Activated T-cell treated with anti-CD3 and anti-CD28 coated beads for 1 hour (primary cell): Measurements from ENCODE around the gene SLC25A20.
"Not testable (repeated sequence)": the region's sequence is repeated elsewhere in the genome, so short reads cannot be mapped to it uniquely, and the experiment has no call there.

ENCODE experiments used
- DNase-seq: peaks from one replicate; pipeline ENCODE4 v3.0.0-alpha.2; 2020; ENCODE audit warnings: low read depth

SLC25A20 gene

DNA sequence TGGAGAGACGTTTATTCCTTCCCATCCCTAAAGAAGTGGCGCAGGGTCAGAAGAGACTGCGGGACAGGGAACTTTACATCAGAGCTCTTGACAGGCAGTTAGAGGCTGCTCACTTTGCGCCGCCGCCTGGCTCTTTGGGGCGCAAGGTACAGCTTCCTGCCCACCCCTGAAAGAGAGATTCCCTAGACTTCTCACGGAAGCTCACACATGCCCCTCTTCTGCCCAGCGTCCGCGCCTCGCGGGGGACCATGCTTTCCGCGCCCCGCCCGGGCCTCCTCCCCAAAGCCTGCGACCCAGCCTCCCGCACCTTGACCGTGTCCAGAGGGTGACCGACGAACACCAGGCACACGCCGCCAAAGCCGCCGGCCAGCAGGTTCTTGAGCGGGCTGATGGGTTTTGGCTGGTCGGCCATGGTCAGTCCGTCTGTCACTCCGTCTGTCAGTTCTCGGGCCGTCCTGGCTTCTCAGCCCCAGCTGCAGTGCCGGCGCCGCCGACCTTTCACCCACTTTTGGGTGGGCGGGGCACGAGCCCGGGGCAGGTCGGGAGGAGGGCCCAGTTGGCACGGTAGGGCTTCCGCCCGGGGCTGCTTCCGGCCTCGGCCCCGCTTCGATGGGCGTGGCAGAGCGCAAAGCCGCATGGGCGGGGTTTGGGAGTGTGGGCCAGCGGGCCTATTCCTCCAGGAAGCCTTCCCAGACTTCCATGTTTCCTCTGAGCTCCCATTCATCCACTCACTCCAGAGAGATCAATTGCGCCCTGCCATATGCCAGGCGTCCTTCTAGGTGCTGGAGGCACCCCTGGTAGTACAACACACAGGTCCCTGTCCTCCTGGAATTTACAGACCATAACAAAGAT is at the start of gene SLC25A20:
Gene SLC25A20, minus strand, starts transcription at position 500 of the 852 bp plus-strand sequence. Its CDS starts 88 bp downstream, at position 412.
- peak; percentile 85 for DNase-seq

- no peak for DNase-seq
Measured at GRCh38 chr3:48945891-48946549, 47.3 kb upstream of the SLC25A20 start.

GRCh38 chr3:48945432-48945831 is 46.8 kb upstream of the SLC25A20 start:
- DNase-seq = no peak

DNA sequence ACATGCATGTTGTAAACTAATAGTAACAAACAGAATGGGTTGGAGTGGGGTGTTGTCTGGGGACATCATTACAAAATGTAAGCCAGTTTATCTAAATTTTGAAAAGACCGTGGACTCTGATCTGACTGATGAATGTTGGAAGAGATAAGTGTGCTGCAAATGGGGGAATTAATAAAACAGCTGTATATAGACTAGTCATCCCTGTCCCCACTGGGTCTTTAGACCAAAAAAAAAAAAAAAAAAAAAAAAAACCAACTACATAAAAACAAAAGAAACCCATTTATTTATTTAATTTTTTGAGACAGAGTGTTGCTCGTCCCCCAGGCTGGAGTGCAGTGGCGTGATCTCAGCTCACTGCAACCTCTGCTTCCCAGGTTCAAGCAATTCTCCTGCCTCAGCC is 40.0 kb upstream of the SLC25A20 start:
- DNase-seq = no peak

DNA sequence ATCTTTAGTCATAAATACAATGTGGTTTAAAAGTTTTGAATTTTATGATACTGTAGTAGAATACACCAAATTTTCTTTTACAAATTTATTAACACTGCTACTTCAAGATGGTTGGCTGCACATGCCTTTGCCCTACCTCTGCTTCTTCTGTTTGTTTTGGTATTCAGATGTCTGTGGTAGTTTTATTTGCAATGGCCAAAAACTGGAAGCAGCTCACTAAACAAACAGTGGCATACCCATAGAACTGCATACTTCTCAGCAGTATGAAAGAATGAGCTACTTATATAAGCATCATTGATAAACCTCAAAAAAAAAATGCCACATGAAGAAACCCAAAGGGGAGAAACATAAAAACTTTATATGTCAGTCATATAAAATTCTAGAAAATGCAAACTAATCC is 39.5 kb upstream of the SLC25A20 start:
- no peak for DNase-seq

- DNase-seq = no peak
Measured at GRCh38 chr3:48935530-48935929, 36.8 kb upstream of the SLC25A20 start.

DNA sequence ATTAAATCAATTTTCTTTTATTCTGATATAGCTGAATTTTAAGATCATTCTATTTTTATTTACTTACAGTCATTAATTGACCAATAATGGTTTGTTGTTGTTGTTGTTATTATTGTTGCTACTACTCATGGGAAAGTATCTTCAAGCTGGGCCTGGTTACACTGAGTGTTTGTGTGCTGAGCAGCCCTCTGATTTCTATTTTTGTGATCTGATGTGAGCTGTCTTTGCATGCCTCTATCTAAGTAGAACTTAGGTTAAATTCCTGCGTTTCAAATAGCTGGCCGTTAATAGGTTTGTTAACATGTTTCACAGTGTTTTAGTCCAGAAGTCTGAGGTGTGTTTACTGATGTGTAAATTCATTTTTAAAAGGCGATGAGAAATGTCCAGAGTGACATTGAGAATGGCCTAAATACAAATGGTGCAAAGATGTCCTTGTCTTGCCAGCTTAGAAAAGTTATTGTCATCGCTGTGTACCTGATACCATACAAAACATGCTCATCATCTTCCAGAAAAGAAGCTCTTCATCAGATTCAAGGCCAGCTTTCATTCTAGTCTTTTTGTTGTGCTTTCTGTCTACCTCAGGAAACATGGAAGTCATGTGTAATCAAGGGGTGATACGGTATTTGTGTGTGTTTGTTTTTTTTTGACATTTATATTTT is 35.8 kb upstream of the SLC25A20 start:
- DNase-seq = no peak

DNA sequence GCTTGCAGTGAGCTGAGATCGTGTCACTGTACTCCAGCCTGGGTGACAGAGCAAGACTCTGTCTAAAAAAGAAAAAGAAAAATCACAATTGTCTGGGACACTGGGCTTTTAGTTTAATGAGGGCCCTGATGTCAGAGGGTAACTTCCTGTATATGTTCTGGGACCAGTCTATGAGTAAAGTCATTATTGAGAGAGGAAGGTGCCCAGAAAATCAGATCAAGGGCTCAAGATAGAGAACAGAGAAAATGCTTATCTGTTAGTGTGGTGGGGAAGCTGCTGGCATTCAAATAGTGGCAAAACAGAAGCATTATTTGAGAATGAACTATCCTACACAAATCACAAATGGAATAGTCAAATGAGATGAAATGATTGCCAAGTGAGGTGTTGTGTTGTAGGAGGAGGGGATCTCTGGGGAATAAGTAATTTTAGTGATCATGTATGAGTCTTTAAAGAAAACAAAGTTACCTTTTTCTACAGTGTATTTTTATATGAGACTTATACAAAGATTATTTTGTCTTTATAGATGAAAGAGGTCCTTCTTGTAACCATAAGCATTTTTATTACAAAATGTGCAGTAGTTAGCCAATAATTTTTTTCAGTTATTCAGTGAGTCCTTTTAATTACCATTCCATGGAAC is 33.4 kb upstream of the SLC25A20 start:
- no peak for DNase-seq

DNA sequence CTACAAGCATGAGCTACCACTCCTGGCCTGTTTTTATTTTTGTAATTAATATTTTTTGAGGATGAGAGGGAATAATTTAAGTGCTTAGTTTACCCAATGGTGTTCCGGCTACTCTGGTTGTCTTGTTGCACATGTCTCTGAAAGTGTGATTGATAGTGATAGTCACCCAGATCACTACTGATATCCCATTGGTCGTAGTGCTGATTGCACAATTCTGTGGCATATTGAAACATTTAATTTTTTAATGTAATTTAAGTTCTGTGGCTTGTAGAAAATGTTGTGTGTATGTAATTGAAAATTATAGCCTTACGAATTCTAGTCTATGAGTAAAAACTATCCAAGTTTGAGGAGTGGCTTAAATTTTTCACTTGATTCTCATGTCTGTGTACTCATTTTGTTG is 31.9 kb upstream of the SLC25A20 start:
- DNase-seq = no peak

DNA sequence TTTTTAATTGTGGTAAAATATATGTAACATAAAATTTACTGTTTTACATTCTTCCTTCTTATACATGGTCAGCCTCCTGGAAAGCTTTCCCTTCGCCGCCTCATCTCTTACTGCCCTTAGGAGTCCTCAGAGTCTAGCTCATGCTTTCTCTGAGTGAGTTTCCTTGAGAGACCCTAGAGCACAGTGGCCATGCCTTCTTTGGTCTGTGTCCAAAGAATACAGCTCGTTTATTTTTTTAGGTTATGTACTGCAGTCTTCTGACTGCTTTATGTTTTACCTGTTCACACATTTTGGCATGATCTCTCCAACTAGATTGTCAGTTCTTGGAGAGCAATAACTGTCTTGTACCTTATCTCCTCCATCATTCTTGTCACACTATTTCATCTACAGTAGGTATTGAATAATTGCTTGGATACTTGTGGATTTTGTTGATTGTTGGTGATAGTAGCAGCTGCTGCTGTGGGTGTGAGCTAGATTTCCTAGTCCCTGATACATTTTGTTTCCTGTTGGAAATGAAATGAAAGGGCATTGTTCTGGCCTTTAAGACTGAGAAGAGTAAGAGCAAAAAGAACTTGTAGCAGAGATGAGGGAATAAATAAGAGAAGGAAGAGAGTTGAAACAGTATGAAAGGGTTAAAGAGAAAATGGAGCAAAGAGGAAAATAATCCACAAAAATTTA is 30.8 kb upstream of the SLC25A20 start:
- no peak for DNase-seq

DNA sequence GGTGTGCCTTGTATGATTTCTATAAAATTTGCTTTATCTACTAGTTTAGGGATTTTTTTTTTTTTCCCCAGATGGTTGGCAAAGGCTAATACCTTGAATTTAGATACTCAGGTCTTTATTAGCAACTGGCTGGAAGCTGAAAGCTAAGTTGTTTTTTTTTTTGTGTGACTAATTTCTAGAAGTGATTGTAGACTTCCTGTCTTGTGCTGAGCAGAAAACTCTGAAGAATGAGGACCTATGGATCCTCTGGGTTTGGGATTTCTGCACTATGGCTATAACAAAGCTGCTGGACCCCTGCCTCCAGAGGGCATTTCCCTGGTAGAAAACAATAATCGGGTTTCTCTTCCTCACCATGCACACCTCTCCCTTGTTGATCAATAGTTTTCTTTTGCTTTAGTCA is 30.0 kb upstream of the SLC25A20 start:
- no peak for DNase-seq

GRCh38 chr3:48927928-48928327 is 29.2 kb upstream of the SLC25A20 start:
- DNase-seq = no peak

DNA sequence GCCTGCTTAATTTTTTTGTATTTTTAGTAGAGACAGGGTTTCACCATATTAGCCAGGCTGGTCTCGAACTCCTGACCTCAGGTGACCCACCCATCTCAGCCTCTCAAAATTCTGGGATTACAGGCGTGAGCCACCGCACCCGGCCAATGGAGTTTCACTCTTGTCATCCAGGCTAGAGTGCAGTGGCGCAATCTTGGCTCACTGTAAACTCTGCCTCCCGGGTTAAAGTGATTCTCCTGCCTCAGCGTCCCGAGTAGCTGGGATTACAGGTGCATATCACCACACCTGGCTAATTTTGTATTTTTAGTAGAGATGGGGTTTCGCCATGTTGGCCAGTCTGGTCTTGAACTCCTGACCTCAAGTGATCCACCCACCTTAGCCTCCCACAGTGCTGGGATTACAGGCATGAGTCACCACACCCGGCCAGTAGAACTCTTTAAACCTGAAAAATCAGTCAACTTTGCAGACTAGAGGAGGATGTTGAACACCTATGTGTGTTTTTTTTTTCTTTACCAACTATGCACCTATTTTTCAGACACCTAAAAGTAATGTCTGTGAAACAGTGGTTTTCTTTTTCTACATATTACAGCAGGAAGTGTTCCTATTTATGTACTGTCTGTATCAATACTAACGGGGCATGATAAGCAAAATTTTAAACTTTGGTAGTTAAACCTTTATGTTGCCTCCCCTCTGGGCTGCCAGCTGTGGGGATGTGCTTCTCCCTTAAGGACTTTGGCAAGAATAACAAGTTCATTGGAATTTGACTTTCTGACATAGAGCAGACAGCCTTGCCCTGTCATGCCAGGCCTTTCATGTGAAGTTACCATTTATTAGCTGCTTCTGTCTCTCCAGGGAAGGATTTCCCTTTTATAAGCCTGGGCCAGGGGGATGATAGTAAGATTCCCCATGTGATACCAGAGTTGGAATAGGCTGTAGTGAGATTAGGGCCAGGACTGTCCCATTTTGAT is 28.0 kb upstream of the SLC25A20 start:
- DNase-seq = no peak

GRCh38 chr3:48919215-48920138 is 20.8 kb upstream of the SLC25A20 start:
- peak; percentile 23 for DNase-seq

GRCh38 chr3:48918388-48919214 is 19.9 kb upstream of the SLC25A20 start, which contains the start of gene ARIH2:
TSS of gene ARIH2 (plus strand) at chr3:48918842. CDS start at chr3:48927559, 8,717 bp downstream.
- DNase-seq = peak; percentile 77

DNA sequence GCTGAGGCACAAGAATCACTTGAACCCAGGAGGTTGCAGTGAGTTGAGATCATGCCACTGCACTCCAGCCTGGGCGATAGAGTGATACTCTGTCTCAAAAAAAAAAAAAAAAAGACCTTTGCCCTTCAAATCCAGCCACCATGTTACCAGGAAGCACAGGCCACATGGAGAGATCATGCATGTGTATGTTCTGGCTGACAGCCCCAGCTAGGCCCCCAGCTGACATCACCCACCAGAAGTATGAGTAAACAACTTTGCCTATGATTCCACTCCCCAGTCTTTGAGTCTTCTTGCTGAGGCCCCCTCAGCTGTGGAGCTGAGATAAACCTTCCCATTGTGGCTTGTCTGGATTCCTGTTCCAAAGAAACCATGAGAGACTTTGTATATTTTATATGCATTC is 16.6 kb upstream of the SLC25A20 start:
- DNase-seq = no peak

- not testable (repeated sequence) for DNase-seq
Measured at GRCh38 chr3:48907026-48907425, 8.3 kb upstream of the SLC25A20 start.

GRCh38 chr3:48899273-48899672 is 591 bp upstream of the SLC25A20 start:
- no peak for DNase-seq
